K562 (cell line): Measurements from ENCODE around the gene CBX3. TPM values are rescaled to one million over a fixed set of nuclear protein-coding genes. Genes with fewer than 3 reads are reported as not detected.

Source experiments
- ATAC-seq: fragments of 200-7000 bp; cut with Tn5 transposase; 3 replicates; pipeline ENCODE4 v1.9.1; 2020; ENCODE audit warnings: moderate library complexity
- BruUV-seq: library from RNA; stranded (reverse); fragments of 400-500 nt; replicated peaks from 2 replicates; lab custom pipeline; 2021; lab: Mats Ljungman, UMichigan
- CTCF ChIA-PET: fragments of 300-600 bp; formaldehyde crosslinking; extraction: SDS; loops from one replicate; lab custom pipeline; 2021; ENCODE audit warnings: low intra/inter-chr PET ratio; lab: Yijun Ruan, JAX
- POLR2A ChIA-PET: fragments of 300-600, 350-650 bp; sonication (Branson Sonifier 250); formaldehyde crosslinking; extraction: SDS; loops from one replicate; lab custom pipeline; 2021; ENCODE audit warnings: antibody characterized with exemption, inconsistent platforms; lab: Yijun Ruan, JAX
- DNase-seq, 4 experiments: peaks; one replicate each; pipeline versions ENCODE4 v3.0.0 to v3.0.0-alpha.2; 2011 to 2018; ENCODE audit warnings: low spot score in 3 of 4, mixed read lengths in 3 of 4; ENCODE audit errors: extremely low read depth in 1 of 4
- FAIRE-seq: peaks from 2 replicates; lab custom pipeline; 2011; peaks lifted over from hg19 to GRCh38; lab: Jason Lieb, UNC
- H2AFZ ChIP-seq: 2 replicates; pipeline ENCODE4 v1.6.0; 2011; ENCODE audit warnings: low read depth, low read length, control low read depth, inconsistent platforms
- H3K27ac ChIP-seq: fragments of 200-600 bp; 3 replicates; pipeline ENCODE4 v1.8.0; 2011; ENCODE audit warnings: low read depth, mild to moderate bottlenecking, control low read depth, inconsistent platforms, low read length, moderate library complexity, mixed read lengths; ENCODE audit errors: extremely low read depth
- H3K27me3 ChIP-seq, 2 experiments: fragments of 300-600 bp in 1 of 2; 2 replicates in 1 of 2; 3 replicates in 1 of 2; pipeline versions ENCODE4 v1.6.0 to v1.8.0; 2011; ENCODE audit warnings: inconsistent platforms in 2 of 2, low read length in 2 of 2, mild to moderate bottlenecking in 1 of 2, mixed read lengths in 1 of 2, moderate library complexity in 1 of 2; ENCODE audit not compliant: control insufficient read depth in 2 of 2, insufficient read depth in 2 of 2
- H3K36me3 ChIP-seq: fragments of 300-600 bp; 3 replicates; pipeline ENCODE4 v1.8.0; 2011; ENCODE audit warnings: mild to moderate bottlenecking, low read length, inconsistent platforms; ENCODE audit not compliant: control insufficient read depth, insufficient read depth
- H3K4me1 ChIP-seq, 2 experiments: fragments of 200-600 bp in 1 of 2; replicated peaks in 1 of 2; 2 replicates in 1 of 2; 3 replicates in 1 of 2; pipeline versions ENCODE4 v1.5.1 to v1.8.0; 2011; ENCODE audit warnings: inconsistent platforms in 2 of 2, low read length in 2 of 2, mild to moderate bottlenecking in 1 of 2, mixed read lengths in 1 of 2, moderate library complexity in 1 of 2; ENCODE audit not compliant: control insufficient read depth in 2 of 2, insufficient read depth in 2 of 2
- H3K4me2 ChIP-seq: 2 replicates; pipeline ENCODE4 v1.6.1; 2011; ENCODE audit warnings: low read length, control low read depth, inconsistent platforms, mixed read lengths; ENCODE audit not compliant: insufficient read depth
- H3K4me3 ChIP-seq: fragments of 200-600 bp; sonication (generic), shearing (Covaris generic); 2 replicates; pipeline ENCODE4 v1.5.1; 2016; ENCODE audit warnings: control low read depth, inconsistent platforms
- H3K79me2 ChIP-seq: fragments of 200-600 bp; 3 replicates; pipeline ENCODE4 v1.8.0; 2011; ENCODE audit warnings: low read length, inconsistent platforms; ENCODE audit not compliant: control insufficient read depth, insufficient read depth
- H3K9ac ChIP-seq, 2 experiments: 2 replicates each; pipeline versions ENCODE4 v1.6.0 to v1.6.1; 2011; ENCODE audit warnings: low read depth in 2 of 2, low read length in 2 of 2, control low read depth in 1 of 2, inconsistent platforms in 1 of 2, mild to moderate bottlenecking in 1 of 2, mixed read lengths in 1 of 2; ENCODE audit not compliant: insufficient read depth in 1 of 2
- H3K9me1 ChIP-seq: one replicate; pipeline ENCODE4 v1.6.0; 2011; ENCODE audit warnings: inconsistent platforms, mild to moderate bottlenecking, low read length, moderate library complexity; ENCODE audit not compliant: control insufficient read depth, insufficient read depth
- H3K9me3 ChIP-seq: replicated peaks from 2 replicates; pipeline ENCODE4 v1.5.1; 2011; ENCODE audit warnings: low read depth, low read length, inconsistent platforms; ENCODE audit not compliant: control insufficient read depth, insufficient read depth
- H4K20me1 ChIP-seq: replicated peaks from 2 replicates; pipeline ENCODE4 v1.6.1; 2011; ENCODE audit warnings: low read length, inconsistent platforms, mixed read lengths; ENCODE audit not compliant: control insufficient read depth, insufficient read depth
- BCLAF1 ChIP-seq, 2 experiments: fragments of 450-650 bp in 1 of 2; IDR thresholded peaks; 2 replicates each; pipeline ENCODE4 v1.6.1; 2011 to 2017; ENCODE audit warnings: low read depth in 2 of 2, antibody characterized with exemption in 1 of 2, borderline replicate concordance in 1 of 2, low read length in 1 of 2, mild to moderate bottlenecking in 1 of 2, mixed read lengths in 1 of 2; ENCODE audit not compliant: control insufficient read depth in 1 of 2
- NRF1 ChIP-seq, 2 experiments: fragments of 450-650 bp; IDR thresholded peaks in 1 of 2; conservative IDR thresholded peaks in 1 of 2; 2 replicates each; pipeline ENCODE4 v1.6.1; 2014; ENCODE audit warnings: mild to moderate bottlenecking in 2 of 2
- POLR2A ChIP-seq: fragments of 450-650 bp; conservative IDR thresholded peaks from 2 replicates; pipeline ENCODE4 v1.6.1; 2016
- POLR2AphosphoS2 ChIP-seq: IDR thresholded peaks from 2 replicates; pipeline ENCODE4 v1.6.1; 2012; ENCODE audit warnings: low read length, improper control_type of control experiment
- RFX1 ChIP-seq: fragments of 450-650 bp; IDR thresholded peaks from 2 replicates; pipeline ENCODE4 v1.6.1; 2016; ENCODE audit warnings: mild to moderate bottlenecking, moderate library complexity
- RFX7 ChIP-seq: fragments of 250-450 bp; sonication (Bioruptor Pico); IDR thresholded peaks from 2 replicates; pipeline ENCODE4 v1.5.1; 2021; ENCODE audit warnings: mild to moderate bottlenecking
- TSC22D4 ChIP-seq: fragments of 450-650 bp; IDR thresholded peaks from 2 replicates; pipeline ENCODE4 v1.6.1; 2016; ENCODE audit warnings: missing genetic modification characterization, missing biosample characterization, control low read depth
- ZNF282 ChIP-seq: sonication (generic); formaldehyde crosslinking; IDR thresholded peaks from 2 replicates; pipeline ENCODE4 v1.8.1; 2023; ENCODE audit warnings: missing genetic modification reagents
- ZNF347 ChIP-seq: fragments of 450-650 bp; formaldehyde crosslinking; IDR thresholded peaks from 2 replicates; pipeline ENCODE4 v1.4.0; 2020; ENCODE audit warnings: low read depth, mild to moderate bottlenecking, moderate library complexity
- WGBS: fragments of 100-300 bp; shearing (Covaris generic); methylation state at CpG from one replicate; pipeline ENCODE4 v1.1.6; 2016; ENCODE audit warnings: low coverage, mixed read lengths; ENCODE audit not compliant: insufficient coverage; ENCODE audit errors: missing lambda C conversion rate; 5-methylcytosine and 5-hydroxymethylcytosine counted together
- in situ Hi-C: fragments of 300-500 bp; cut with MboI; formaldehyde crosslinking; loops from 4 replicates; pipeline ENCODE4 v1.15.0; 2018; ENCODE audit warnings: inconsistent platforms, mixed read lengths
- intact Hi-C: fragments of 100-400 bp; cut with micrococcal nuclease; formaldehyde crosslinking; loops from 2 replicates; pipeline ENCODE4 v1.14.2; 2022
- polyA plus RNA-seq, 8 experiments: library from polyadenylated mRNA; depleted of rRNA in 4 of 8; stranded (reverse) in 5 of 8; unstranded in 3 of 8; fragments of >200 nt; fragmentation: Nextera tagmentation in 2 of 8; fragmentation: Illumina TruSeq in 1 of 8; extraction: Ambion mirVana in 2 of 8; extraction: Trizol in 1 of 8; gene quantifications; 2 replicates each; pipeline versions ENCODE4 v1.2.1 to v1.2.3, GENCODE V29; 2011 to 2014; ENCODE audit warnings: inconsistent platforms in 1 of 8, missing spikeins in 1 of 8
- total RNA-seq, 7 experiments: library from RNA; depleted of rRNA in 6 of 7; stranded (reverse); fragments of >200 nt in 6 of 7; fragmentation: Illumina TruSeq in 2 of 7; extraction: Trizol in 2 of 7; gene quantifications; 2 replicates each; pipeline versions ENCODE4 v1.2.1 to v1.2.3, GENCODE V29; 2011 to 2021; ENCODE audit warnings: low replicate concordance in 1 of 7

The CBX3 gene
- total and polyA plus RNA-seq, 9 of the 15 experiments (the other 6 are each of a cell fraction or from before 2014, with no cell fraction given): 198 to 413 (median 328) TPM

GRCh38 chr7:26208040-26208439 is 6.5 kb downstream of the CBX3 start:
- Histone ChIP-seq H3K27ac (no peak overlapping the region), H2AFZ (no peak overlapping the region), H3K79me2 (peaks cover 70% of the 10 kb centered on the region), H4K20me1 (peaks cover 10% of the 10 kb centered on the region), H3K4me3 (no peak overlapping the region), H3K4me2 (no peak overlapping the region), H3K9ac (no peak overlapping the region), H3K9me3 (no peaks in the 10 kb centered on the region), H3K27me3 (no peaks in the 10 kb centered on the region), H3K4me1 (peaks cover 0 to 10% of the 10 kb centered on the region in 2 experiments; a peak in 2 of 5 replicates), H3K9me1 (peaks cover 5% of the 10 kb centered on the region), H3K36me3 (peaks cover 98% of the 10 kb centered on the region)
- ChIA-PET POLR2A (interaction anchor here (0.7 to 1.5 kb wide), 6 partner anchors 8 to 77 kb away, joined by 3 to 5 read pairs (median 4); no protein-coding TSS in a partner anchor), CTCF (no interaction called here)
- 94% methylated on average over 5 of the region's 5 CpGs for WGBS
- TF ChIP-seq RFX1 (no peak), NRF1 (conservative IDR thresholded peaks at IDR 0.05 in 1 of 2, IDR thresholded peaks at IDR 0.05 in 1 of 2) (no peak)
- intact Hi-C loops: loop anchor here (10.0 kb wide), 1 partner anchor 313 kb away; no protein-coding TSS in a partner anchor
- ATAC-seq: no peak
- no TSS peak for BruUV-seq
- in situ Hi-C loops: no loop called here
- FAIRE-seq: no peak
- no peak for DNase-seq

- Histone ChIP-seq H3K4me3 (no peak overlapping the region), H2AFZ (no peak overlapping the region), H3K27me3 (no peaks in the 10 kb centered on the region), H3K36me3 (peaks cover 48% of the 10 kb centered on the region), H3K9ac (no peak overlapping the region), H3K4me2 (no peak overlapping the region), H3K79me2 (peaks cover 19% of the 10 kb centered on the region), H4K20me1 (no peaks in the 10 kb centered on the region), H3K4me1 (no peaks in the 10 kb centered on the region; a peak in 1 of 5 replicates), H3K9me1 (no peaks in the 10 kb centered on the region), H3K9me3 (no peaks in the 10 kb centered on the region), H3K27ac (no peak overlapping the region)
- in situ Hi-C loops (no loop called here), intact Hi-C loops (no loop called here)
- 89% methylated on average over 2 of the region's 2 CpGs for WGBS
- DNase-seq: no peak
- POLR2A ChIA-PET: interaction anchor here (1.6 to 6.4 kb wide), 6 partner anchors 8 to 21 kb away, joined by 6 to 61 read pairs (median 12); partner anchors contain the start of genes CBX3 and HNRNPA2B1
- BruUV-seq: TSS peak; percentile 42
- CTCF ChIA-PET: no interaction called here
- FAIRE-seq: peak; percentile 40
- ATAC-seq: peak; percentile 51
- TF ChIP-seq POLR2A (peak; percentile 75), POLR2AphosphoS2 (peak; percentile 88), ZNF282 (no peak), ZNF347 (CRISPR knock-in tag) (0 out of 2 replicates have a peak, but pooled peaks have one; percentile 37), RFX7 (CRISPR knock-in tag) (no peak), BCLAF1 (IDR thresholded peaks at IDR 0.05; ENCODE audit: borderline replicate concordance in 1 of 2, control insufficient read depth in 1 of 2, low read depth in 2 of 2, low read length in 1 of 2) (peak in 1 of 2 experiments; percentile 32; a peak in 1 of 4 replicates), TSC22D4 (tag) (no peak), NRF1 (conservative IDR thresholded peaks at IDR 0.05 in 1 of 2, IDR thresholded peaks at IDR 0.05 in 1 of 2) (no peak)
Measured at GRCh38 chr7:26212921-26213718, 11.6 kb downstream of the CBX3 start.
